DMS114 treated with DMSO at 0.1 percent for 48 hours (cell line): ENCODE data around the gene CYLC2.

Experiments
- DNase-seq: peaks from one replicate; lab custom pipeline; 2025; ENCODE audit not compliant: unreplicated experiment; lab: John Stamatoyannopoulos, UW

CYLC2 gene, protein sequence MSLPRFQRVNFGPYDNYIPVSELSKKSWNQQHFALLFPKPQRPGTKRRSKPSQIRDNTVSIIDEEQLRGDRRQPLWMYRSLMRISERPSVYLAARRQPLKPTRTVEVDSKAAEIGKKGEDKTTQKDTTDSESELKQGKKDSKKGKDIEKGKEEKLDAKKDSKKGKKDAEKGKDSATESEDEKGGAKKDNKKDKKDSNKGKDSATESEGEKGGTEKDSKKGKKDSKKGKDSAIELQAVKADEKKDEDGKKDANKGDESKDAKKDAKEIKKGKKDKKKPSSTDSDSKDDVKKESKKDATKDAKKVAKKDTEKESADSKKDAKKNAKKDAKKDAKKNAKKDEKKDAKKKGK

GRCh38 chr9:102995033-102995432, at the start of gene CYLC2:
Gene CYLC2, plus strand, starts transcription at chr9:102995333. Its CDS starts 48 bp downstream, at chr9:102995381.
- DNase-seq = no peak

DNA sequence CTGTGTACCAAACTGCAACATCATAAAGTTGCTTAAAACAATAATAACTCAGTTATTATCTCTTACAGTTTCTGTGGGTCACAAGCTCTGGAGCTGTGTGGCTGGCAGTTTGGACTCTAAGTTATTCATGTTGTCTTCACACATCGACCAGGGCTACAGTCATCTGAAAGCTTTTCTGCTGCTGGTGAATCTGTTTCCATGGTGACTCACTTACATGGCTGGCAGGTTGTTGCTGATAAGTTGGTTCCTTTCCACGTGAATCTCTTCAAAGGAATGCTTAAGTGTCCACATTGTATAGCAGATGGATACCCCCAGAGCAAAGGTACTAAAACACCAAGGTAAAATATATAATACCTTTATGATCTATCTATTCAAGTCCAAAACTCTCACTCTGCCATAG, 44.8 kb upstream of the CYLC2 start:
- no peak for DNase-seq

DNA sequence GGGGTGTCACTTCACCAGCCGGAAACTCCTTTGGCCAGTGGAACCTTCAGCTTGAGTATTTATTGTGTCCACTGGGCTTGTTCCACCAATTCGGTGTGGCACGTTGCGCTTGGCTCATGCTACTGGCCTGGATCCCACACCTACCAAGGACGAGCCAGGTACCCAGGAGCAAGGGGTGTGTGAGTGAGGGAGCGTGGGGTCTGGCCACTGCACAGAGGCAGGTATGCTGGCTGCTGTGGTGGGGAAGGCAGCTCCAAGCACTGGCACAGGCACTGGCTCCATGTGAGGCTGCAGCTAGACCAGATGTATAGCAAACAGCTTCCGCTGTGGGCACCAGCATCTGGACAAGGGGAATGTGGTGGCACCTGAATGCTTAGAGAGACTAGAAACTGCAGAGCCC, 28.1 kb upstream of the CYLC2 start:
- no peak for DNase-seq

DNA sequence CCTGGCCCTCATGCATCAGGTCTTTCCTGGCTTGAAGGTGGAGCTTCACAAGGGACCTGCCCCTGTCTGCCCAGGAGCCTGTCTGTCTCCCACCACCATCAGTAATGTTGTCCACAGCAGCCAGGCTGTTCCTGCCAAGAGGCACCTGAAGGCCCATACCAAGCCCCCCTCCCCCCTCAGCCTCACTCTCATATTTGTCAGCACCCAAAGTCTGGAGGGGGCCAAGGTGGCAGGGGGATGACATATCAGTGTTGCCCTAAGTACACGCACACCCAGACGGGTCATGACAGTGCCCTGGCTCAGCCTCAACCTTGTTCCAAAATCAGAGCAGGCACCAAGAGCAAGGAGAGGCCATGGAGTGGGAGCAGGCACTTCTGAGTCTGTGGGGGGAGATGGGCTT, 27.2 kb upstream of the CYLC2 start:
- no peak for DNase-seq

DNA sequence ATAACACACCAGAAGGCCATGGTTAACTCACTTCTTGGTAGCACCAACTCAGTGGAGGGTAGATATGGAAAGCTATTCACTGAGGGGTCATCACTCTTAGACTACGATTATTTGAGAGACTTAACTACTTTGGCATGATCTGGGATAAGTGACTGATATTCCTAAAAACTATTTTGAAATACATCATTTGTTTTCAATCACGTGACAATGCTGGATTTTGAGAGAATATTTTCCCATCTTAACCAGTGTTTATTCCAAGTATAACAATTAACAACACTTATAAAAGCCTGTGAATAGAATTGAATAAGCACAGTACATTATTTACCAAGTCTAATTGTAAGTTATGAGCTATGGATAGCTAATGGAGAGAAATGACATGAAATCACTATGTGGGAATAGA, 22.4 kb upstream of the CYLC2 start:
- DNase-seq = no peak

- no peak for DNase-seq
These were observed 20.6 kb upstream of the CYLC2 start for GRCh38 chr9:102974530-102974929.

GRCh38 chr9:102975251-102975650, 19.9 kb upstream of the CYLC2 start:
- no peak for DNase-seq

DNA sequence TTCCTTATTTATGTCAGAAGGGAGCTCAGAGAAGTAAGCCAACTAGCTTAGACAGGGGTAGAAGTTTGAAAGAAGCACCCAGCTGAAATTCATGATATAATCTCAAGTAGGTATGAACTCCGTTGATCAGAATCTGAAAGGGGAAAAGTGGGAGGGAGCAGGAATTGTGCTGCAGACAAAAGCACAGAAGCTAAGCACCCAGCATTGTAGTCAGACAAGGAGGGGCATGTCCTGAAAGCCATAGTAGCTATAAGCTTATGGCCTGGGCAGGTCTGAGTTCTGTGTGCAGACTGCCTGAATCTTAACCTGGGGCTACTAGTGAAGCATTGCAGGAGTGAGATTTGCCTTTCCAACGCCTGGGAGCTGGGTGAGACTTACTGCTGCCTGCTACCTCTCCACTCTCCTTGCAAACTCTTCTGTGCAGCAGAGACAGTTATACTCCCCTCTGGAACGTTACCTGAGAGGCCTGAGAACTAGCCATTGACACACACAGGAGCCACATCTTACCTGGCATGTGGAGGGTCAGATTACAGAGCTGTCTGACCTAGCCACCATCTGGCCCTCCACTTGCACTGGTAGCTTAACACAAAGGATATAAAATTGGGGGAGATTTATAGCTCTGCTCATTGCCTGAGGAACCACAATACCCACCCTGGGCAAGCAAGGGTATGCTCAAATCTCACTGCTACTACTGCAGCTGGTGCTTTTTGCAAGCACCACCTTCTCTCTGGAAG, 9.8 kb upstream of the CYLC2 start:
- no peak for DNase-seq

- no peak for DNase-seq
These were observed 8.7 kb upstream of the CYLC2 start for GRCh38 chr9:102986425-102986824.

GRCh38 chr9:103003689-103004088, 8.6 kb downstream of the CYLC2 start:
- DNase-seq = no peak

DNA sequence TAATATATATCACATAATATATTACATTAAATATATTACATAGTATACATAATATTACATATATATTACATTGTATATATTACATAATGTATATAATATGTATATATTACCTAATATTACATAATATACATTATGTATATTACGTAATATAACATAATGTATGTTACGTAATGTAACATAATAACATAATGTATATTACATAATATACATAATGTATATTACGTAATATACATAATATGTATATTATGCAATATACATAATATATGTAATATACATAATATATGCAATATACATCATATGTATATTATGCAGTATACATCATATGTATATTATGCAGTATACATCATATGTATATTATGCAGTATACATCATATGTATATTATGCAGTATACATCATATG, 19.1 kb downstream of the CYLC2 start:
- no peak for DNase-seq

DNA sequence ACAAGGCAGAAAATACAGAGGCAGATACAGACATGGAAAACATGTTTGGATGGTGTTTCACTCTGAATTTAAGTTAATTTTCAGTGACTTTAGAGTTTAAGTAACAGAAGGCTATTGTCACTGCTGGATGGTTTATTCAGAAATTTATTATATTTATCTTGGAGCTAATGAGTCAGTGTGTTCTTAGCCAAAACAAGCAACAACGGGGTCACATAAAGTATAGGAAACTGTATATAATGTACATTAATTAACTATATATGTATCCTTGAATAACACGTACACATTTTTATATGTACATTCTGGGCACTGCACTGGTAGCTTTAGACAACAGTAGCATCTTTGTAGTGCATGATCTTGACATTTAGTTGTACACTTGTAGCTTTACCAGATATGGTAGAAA, 30.7 kb downstream of the CYLC2 start:
- no peak for DNase-seq

DNA sequence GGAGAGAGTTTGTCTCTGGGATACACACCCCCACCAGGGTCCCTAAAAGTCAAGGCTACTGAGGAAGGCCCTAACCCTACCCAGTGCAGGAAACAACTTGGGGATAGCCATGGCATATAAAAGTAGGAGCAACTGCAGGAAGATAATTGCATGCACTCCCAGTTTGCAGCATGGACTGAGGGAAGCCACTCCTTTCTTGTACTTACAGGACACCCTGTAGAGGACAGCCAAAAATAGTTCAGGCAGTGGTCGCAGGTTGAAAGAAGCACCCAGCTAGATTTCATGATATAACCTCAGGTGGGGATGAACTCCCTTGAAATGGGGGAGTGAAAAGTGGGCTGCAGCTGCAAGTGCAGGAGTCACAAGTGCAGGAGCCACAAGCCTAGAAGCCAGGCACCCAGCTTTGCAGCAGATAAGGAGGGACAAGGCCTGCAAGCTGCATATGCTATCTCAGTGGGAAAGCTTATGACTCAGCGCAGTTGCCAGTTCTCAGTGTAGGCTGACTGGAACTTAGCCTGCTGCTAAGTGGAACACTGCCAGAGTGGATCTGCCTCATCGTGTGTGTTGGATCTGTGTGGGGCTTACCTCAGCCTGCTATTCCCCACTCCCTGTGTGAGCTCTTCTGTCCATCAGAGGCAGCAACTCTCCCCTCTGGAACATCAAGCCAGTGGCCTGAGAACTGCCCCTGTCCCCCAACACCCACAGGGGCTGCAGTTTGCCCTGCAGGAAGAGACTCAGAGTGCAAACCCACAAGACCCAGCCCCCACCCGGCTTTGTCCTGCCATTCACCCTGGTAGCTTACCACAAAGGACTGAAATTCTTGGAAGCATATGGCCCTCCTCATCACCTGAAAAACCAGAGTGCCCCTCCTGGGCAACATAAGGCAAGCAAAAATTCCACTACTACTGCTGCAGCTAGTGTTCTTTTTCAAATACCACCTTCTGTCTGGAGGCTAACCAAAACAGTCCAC, 42.7 kb downstream of the CYLC2 start:
- DNase-seq = no peak

DNA sequence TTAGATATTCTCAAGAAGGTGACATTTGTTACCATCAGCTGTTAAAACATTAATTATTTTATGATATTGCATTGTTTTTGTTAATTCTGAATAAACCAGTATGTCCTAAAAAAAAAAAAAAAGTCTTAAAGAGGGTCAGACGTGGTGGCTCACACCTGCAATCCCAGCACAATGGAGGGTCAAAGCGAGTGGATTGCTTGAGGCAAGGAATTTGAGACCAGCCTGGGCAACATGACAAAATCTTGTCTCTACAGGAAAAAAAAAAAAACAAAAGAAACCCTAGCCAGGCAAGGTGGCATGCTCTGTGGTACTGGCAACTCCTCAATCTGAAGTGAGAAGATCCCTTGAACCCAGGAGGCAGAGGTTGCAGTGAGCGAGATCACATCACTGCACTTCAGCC, 46.8 kb downstream of the CYLC2 start:
- no peak for DNase-seq
